PC-9 (cell line): ENCODE results near the gene STEAP1. TPM values are rescaled to one million over a fixed set of nuclear protein-coding genes. Genes with fewer than 3 reads are reported as not detected.

Experiments
- BruUV-seq: library from RNA; stranded (reverse); fragments of 400-500 nt; replicated peaks from 2 replicates; lab custom pipeline; 2021; lab: Mats Ljungman, UMichigan
- CTCF ChIA-PET: fragments of 300-600 bp; sonication (Branson Sonifier 250); formaldehyde crosslinking; loops from one replicate; lab custom pipeline; 2022; ENCODE audit warnings: antibody characterized with exemption; lab: Charles Lee
- POLR2A ChIA-PET: fragments of 300-600 bp; sonication (Branson Sonifier 250); formaldehyde crosslinking; loops from one replicate; lab custom pipeline; 2022; ENCODE audit warnings: antibody characterized with exemption; ENCODE audit not compliant: unreplicated experiment; lab: Charles Lee
- DNase-seq, 2 experiments: peaks; one replicate each; pipeline versions ENCODE4 v3.0.0 to v3.0.0-alpha.2; 2015 to 2022; ENCODE audit warnings: mixed read lengths in 1 of 2
- H2AFZ ChIP-seq: fragments of 200-600 bp; sonication (generic); 2 replicates; pipeline ENCODE4 v1.8.1; 2017; ENCODE audit warnings: antibody characterized with exemption
- H3F3A ChIP-seq: fragments of 200-600 bp; sonication (generic); 2 replicates; pipeline ENCODE4 v1.8.1; 2017; ENCODE audit warnings: antibody characterized with exemption, mild to moderate bottlenecking, low read depth; ENCODE audit not compliant: insufficient read depth
- H3K27ac ChIP-seq: fragments of 200-600 bp; sonication (generic); 2 replicates; pipeline ENCODE4 v1.6.1; 2016; ENCODE audit warnings: mixed run types
- H3K27me3 ChIP-seq: fragments of 200-600 bp; sonication (generic); 2 replicates; pipeline ENCODE4 v1.6.1; 2016; ENCODE audit warnings: low read depth, mixed run types; ENCODE audit not compliant: insufficient read depth
- H3K36me3 ChIP-seq: fragments of 200-600 bp; sonication (generic); 2 replicates; pipeline ENCODE4 v1.6.1; 2016; ENCODE audit warnings: low read depth, mixed run types
- H3K4me1 ChIP-seq: fragments of 200-600 bp; sonication (generic); replicated peaks from 2 replicates; pipeline ENCODE4 v1.6.1; 2016; ENCODE audit warnings: mixed run types; ENCODE audit not compliant: insufficient read depth
- H3K4me2 ChIP-seq: fragments of 200-600 bp; sonication (generic); 2 replicates; pipeline ENCODE4 v1.6.1; 2017; ENCODE audit warnings: mixed run types
- H3K4me3 ChIP-seq: fragments of 200-600 bp; sonication (generic); 2 replicates; pipeline ENCODE4 v1.6.1; 2016; ENCODE audit warnings: mixed run types
- H3K79me2 ChIP-seq: fragments of 200-600 bp; sonication (generic); 2 replicates; pipeline ENCODE4 v1.6.1; 2017; ENCODE audit warnings: low read depth, mixed run types
- H3K9me2 ChIP-seq: fragments of 200-600 bp; sonication (generic); 2 replicates; pipeline ENCODE4 v1.8.1; 2017; ENCODE audit warnings: mild to moderate bottlenecking; ENCODE audit not compliant: insufficient read depth
- H3K9me3 ChIP-seq: fragments of 200-600 bp; sonication (generic); 2 replicates; pipeline ENCODE4 v1.8.1; 2016; ENCODE audit warnings: low read depth; ENCODE audit not compliant: insufficient read depth
- H4K20me1 ChIP-seq: fragments of 200-600 bp; sonication (generic); 2 replicates; pipeline ENCODE4 v1.8.1; 2017; ENCODE audit not compliant: insufficient read depth
- EZH2 ChIP-seq: fragments of 200-600 bp; sonication (generic); IDR thresholded peaks from 2 replicates; pipeline ENCODE4 v1.8.0; 2017; ENCODE audit warnings: antibody characterized with exemption, low read depth
- intact Hi-C: fragments of 100-400 bp; cut with micrococcal nuclease; formaldehyde crosslinking; loops from one replicate; pipeline ENCODE4 v1.10.0; 2022; ENCODE audit not compliant: unreplicated experiment
- total RNA-seq: library from RNA; stranded (reverse); gene quantifications from 2 replicates; pipeline ENCODE4 v1.2.3, GENCODE V29; 2021
- TF ChIP-seq, protein P1 (sequence below): fragments of 200-600 bp; sonication (generic); conservative IDR thresholded peaks from 2 replicates; pipeline ENCODE4 v1.6.1; 2017; ENCODE audit warnings: mixed run types, antibody characterized with exemption, mild to moderate bottlenecking, moderate library complexity

The STEAP1 gene
- total RNA-seq, 1 experiment from 2014 or later, result 6.5 TPM

DNA sequence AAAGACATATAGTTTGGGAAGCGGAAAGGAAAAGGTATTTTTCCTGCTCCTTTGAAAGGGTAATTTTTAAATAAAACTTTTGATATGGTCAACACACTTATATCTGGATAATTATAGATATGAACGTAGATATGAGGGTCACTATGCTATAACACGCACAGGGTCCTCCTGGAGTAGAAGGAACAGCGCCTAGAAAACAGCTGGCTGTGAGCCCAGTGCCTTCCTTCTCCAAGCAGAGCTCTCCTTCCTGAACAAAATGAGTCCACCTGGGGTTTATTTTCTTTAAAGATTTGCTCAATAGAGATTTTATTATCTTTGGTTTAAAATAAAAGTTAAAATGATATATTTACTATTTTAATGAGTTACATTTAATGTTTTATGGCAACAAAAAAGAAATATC lies 13.1 kb downstream of the STEAP1 start:
- Histone ChIP-seq H3K4me1 (no peaks in the 10 kb centered on the region), H3F3A (no peaks in the 10 kb centered on the region), H4K20me1 (no peaks in the 10 kb centered on the region), H3K27ac (no peak overlapping the region), H3K36me3 (no peaks in the 10 kb centered on the region), H3K4me2 (no peak overlapping the region), H3K9me2 (no peaks in the 10 kb centered on the region), H3K27me3 (no peaks in the 10 kb centered on the region), H3K79me2 (no peaks in the 10 kb centered on the region), H2AFZ (no peak overlapping the region), H3K9me3 (no peaks in the 10 kb centered on the region), H3K4me3 (no peak overlapping the region)
- TF ChIP-seq, protein P1, sequence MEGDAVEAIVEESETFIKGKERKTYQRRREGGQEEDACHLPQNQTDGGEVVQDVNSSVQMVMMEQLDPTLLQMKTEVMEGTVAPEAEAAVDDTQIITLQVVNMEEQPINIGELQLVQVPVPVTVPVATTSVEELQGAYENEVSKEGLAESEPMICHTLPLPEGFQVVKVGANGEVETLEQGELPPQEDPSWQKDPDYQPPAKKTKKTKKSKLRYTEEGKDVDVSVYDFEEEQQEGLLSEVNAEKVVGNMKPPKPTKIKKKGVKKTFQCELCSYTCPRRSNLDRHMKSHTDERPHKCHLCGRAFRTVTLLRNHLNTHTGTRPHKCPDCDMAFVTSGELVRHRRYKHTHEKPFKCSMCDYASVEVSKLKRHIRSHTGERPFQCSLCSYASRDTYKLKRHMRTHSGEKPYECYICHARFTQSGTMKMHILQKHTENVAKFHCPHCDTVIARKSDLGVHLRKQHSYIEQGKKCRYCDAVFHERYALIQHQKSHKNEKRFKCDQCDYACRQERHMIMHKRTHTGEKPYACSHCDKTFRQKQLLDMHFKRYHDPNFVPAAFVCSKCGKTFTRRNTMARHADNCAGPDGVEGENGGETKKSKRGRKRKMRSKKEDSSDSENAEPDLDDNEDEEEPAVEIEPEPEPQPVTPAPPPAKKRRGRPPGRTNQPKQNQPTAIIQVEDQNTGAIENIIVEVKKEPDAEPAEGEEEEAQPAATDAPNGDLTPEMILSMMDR, result no peak
- TF ChIP-seq EZH2, result no peak
- DNase-seq, result no peak
- ChIA-PET CTCF (no interaction called here), POLR2A (no interaction called here)
- intact Hi-C loops, result no loop called here
- BruUV-seq, result no TSS peak

DNA sequence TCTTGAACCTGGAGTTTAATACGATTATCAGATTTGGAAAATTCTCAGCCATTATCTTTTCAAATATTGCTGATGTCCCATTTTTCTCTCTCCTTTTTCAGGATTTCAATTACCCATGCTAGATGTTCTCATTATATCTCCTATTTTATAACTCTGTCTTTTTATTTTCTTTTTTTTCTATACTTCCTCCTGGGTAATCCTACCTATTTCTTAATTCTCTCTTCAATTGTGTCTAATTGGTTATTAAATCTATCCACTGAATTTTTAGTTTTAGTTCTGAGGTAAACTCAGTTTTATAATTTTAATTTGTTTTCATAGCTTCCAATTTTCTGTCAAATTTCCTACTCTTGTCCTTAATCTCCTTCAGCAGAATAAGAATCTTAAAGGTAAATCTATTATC lies 15.6 kb downstream of the STEAP1 start:
- H3K9me3 ChIP-seq, result no peaks in the 10 kb centered on the region
- no peak overlapping the region for H3K4me2 ChIP-seq
- intact Hi-C loops, result no loop called here
- no peak for TF ChIP-seq EZH2
- TF ChIP-seq, protein P1, result no peak
- H4K20me1 ChIP-seq, result no peaks in the 10 kb centered on the region
- H2AFZ ChIP-seq, result no peak overlapping the region
- H3K79me2 ChIP-seq, result no peaks in the 10 kb centered on the region
- no peaks in the 10 kb centered on the region for H3K36me3 ChIP-seq
- no peaks in the 10 kb centered on the region for H3K27me3 ChIP-seq
- no peak overlapping the region for H3K27ac ChIP-seq
- BruUV-seq, result no TSS peak
- no peaks in the 10 kb centered on the region; the same call in 1 of the 2 replicates for H3K4me1 ChIP-seq
- no peaks in the 10 kb centered on the region for H3F3A ChIP-seq
- no peak for DNase-seq
- POLR2A ChIA-PET, result no interaction called here
- H3K9me2 ChIP-seq, result no peaks in the 10 kb centered on the region
- CTCF ChIA-PET, result no interaction called here
- no peak overlapping the region for H3K4me3 ChIP-seq

DNA sequence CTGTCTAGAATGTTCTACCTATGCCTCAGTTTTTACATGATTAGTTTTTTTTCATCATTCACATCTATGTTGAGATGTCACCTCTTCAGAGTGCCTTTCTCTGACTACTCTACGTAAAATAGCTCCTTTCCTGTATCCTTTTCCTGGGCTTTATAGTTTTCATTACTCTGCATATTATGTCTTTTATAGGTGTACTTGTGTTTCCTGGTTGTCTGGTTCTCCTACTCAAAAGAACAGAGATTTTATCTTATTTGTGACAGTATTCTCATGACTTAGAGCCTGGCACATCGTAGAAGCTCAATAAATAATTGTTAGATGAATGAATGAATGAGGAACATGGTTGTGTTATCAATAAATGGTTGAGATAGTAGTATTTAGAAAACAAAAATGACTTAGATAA lies 17.9 kb downstream of the STEAP1 start:
- H3K27me3 ChIP-seq, result no peaks in the 10 kb centered on the region
- no peaks in the 10 kb centered on the region for H3K79me2 ChIP-seq
- TF ChIP-seq, protein P1, result no peak
- no peak for TF ChIP-seq EZH2
- POLR2A ChIA-PET, result no interaction called here
- H3K4me2 ChIP-seq, result no peak overlapping the region
- no peaks in the 10 kb centered on the region for H3K9me3 ChIP-seq
- no TSS peak for BruUV-seq
- H3K9me2 ChIP-seq, result no peaks in the 10 kb centered on the region
- no peak for DNase-seq
- H4K20me1 ChIP-seq, result no peaks in the 10 kb centered on the region
- CTCF ChIA-PET, result no interaction called here
- intact Hi-C loops, result no loop called here
- H3K4me3 ChIP-seq, result no peak overlapping the region
- no peak overlapping the region for H3K27ac ChIP-seq
- no peaks in the 10 kb centered on the region for H3F3A ChIP-seq
- H3K36me3 ChIP-seq, result no peaks in the 10 kb centered on the region
- no peaks in the 10 kb centered on the region; the same call in 1 of the 2 replicates for H3K4me1 ChIP-seq
- no peak overlapping the region for H2AFZ ChIP-seq
